A673 (cell line): ENCODE results near the gene PEX7. TPM values are rescaled to one million over a fixed set of nuclear protein-coding genes. Genes with fewer than 3 reads are reported as not detected.

ENCODE experiments used
- BruUV-seq: library from RNA; stranded (reverse); fragments of 400-500 nt; replicated peaks from 2 replicates; lab custom pipeline; 2021; lab: Mats Ljungman, UMichigan
- CTCF ChIA-PET: fragments of 300-600 bp; sonication (Branson Sonifier 250); formaldehyde crosslinking; loops from one replicate; lab custom pipeline; 2022; ENCODE audit warnings: antibody characterized with exemption; lab: Charles Lee
- POLR2A ChIA-PET: fragments of 300-600 bp; sonication (Branson Sonifier 250); formaldehyde crosslinking; loops from one replicate; lab custom pipeline; 2022; ENCODE audit warnings: antibody characterized with exemption; ENCODE audit not compliant: low non-redundant PET; lab: Charles Lee
- DNase-seq: peaks from one replicate; pipeline ENCODE4 v3.0.0-alpha.2; 2015; ENCODE audit warnings: low spot score
- H3K27ac ChIP-seq: fragments of 200-600 bp; sonication (generic); 2 replicates; pipeline ENCODE4 v1.5.1; 2016; ENCODE audit warnings: mixed run types, low read depth, mild to moderate bottlenecking, mixed read lengths, antibody characterized with exemption, low read length; ENCODE audit not compliant: poor library complexity, severe bottlenecking
- H3K27me3 ChIP-seq: fragments of 200-600 bp; sonication (generic); replicated peaks from 2 replicates; pipeline ENCODE4 v1.6.1; 2017; ENCODE audit warnings: mixed run types, low read depth, mild to moderate bottlenecking, mixed read lengths, antibody characterized with exemption, low read length; ENCODE audit not compliant: insufficient read depth, poor library complexity
- H3K36me3 ChIP-seq: fragments of 200-600 bp; sonication (generic); 2 replicates; pipeline ENCODE4 v1.6.1; 2016; ENCODE audit warnings: mixed run types, mild to moderate bottlenecking, mixed read lengths, antibody characterized with exemption, low read length; ENCODE audit not compliant: insufficient read depth, poor library complexity, severe bottlenecking
- H3K4me1 ChIP-seq: fragments of 200-600 bp; sonication (generic); 2 replicates; pipeline ENCODE4 v1.6.1; 2017; ENCODE audit warnings: mixed run types, mild to moderate bottlenecking, mixed read lengths, antibody characterized with exemption, low read length; ENCODE audit not compliant: insufficient read depth, poor library complexity, severe bottlenecking
- H3K4me3 ChIP-seq: fragments of 200-600 bp; sonication (generic); 2 replicates; pipeline ENCODE4 v1.5.1; 2016; ENCODE audit warnings: low read depth, mixed run types, mild to moderate bottlenecking, mixed read lengths, low read length; ENCODE audit not compliant: poor library complexity, severe bottlenecking
- H3K9me3 ChIP-seq: fragments of 200-600 bp; sonication (generic); 2 replicates; pipeline ENCODE4 v1.6.1; 2016; ENCODE audit warnings: mixed run types, low read depth, mild to moderate bottlenecking, mixed read lengths, antibody characterized with exemption, low read length; ENCODE audit not compliant: poor library complexity, severe bottlenecking
- EZH2 ChIP-seq: fragments of 200-600 bp; sonication (generic); IDR thresholded peaks from 2 replicates; pipeline ENCODE4 v1.6.1; 2017; ENCODE audit warnings: borderline replicate concordance, low read depth, mild to moderate bottlenecking, mixed read lengths, antibody characterized with exemption, low read length; ENCODE audit not compliant: poor library complexity, severe bottlenecking
- intact Hi-C: fragments of 100-400 bp; cut with micrococcal nuclease; formaldehyde crosslinking; loops from one replicate; pipeline ENCODE4 v1.10.0; 2022; ENCODE audit not compliant: unreplicated experiment
- total RNA-seq: library from RNA; stranded (reverse); gene quantifications from 2 replicates; pipeline ENCODE4 v1.2.3, GENCODE V29; 2021
- TF ChIP-seq, protein P1 (sequence below): fragments of 300-800, 200-600 bp; sonication (generic); conservative IDR thresholded peaks from 2 replicates; pipeline ENCODE4 v1.5.1; 2017; ENCODE audit warnings: low read depth, mild to moderate bottlenecking, antibody characterized with exemption, low read length, moderate library complexity, mixed read lengths

PEX7 gene
- total RNA-seq, 1 experiment from 2014 or later: 6.2 TPM

- no TSS peak for BruUV-seq
- ChIA-PET CTCF (no interaction called here), POLR2A (no interaction called here)
- no peaks in the 10 kb centered on the region for H3K9me3 ChIP-seq
- DNase-seq: peak; percentile 59
- no peak overlapping the region for H3K4me3 ChIP-seq
- peaks cover 9% of the 10 kb centered on the region for H3K4me1 ChIP-seq
- intact Hi-C loops: loop anchor here (5.0 to 10.0 kb wide), 4 partner anchors 80 to 642 kb away; partner anchors contain the start of gene BCLAF1
- H3K36me3 ChIP-seq: no peaks in the 10 kb centered on the region
- TF ChIP-seq EZH2: no peak
- TF ChIP-seq, protein P1, sequence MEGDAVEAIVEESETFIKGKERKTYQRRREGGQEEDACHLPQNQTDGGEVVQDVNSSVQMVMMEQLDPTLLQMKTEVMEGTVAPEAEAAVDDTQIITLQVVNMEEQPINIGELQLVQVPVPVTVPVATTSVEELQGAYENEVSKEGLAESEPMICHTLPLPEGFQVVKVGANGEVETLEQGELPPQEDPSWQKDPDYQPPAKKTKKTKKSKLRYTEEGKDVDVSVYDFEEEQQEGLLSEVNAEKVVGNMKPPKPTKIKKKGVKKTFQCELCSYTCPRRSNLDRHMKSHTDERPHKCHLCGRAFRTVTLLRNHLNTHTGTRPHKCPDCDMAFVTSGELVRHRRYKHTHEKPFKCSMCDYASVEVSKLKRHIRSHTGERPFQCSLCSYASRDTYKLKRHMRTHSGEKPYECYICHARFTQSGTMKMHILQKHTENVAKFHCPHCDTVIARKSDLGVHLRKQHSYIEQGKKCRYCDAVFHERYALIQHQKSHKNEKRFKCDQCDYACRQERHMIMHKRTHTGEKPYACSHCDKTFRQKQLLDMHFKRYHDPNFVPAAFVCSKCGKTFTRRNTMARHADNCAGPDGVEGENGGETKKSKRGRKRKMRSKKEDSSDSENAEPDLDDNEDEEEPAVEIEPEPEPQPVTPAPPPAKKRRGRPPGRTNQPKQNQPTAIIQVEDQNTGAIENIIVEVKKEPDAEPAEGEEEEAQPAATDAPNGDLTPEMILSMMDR: peak; percentile 63
- H3K27ac ChIP-seq: no peak overlapping the region
- H3K27me3 ChIP-seq: peaks cover 33% of the 10 kb centered on the region
Measured at GRCh38 chr6:136927292-136927691, 104.9 kb downstream of the PEX7 start.

DNA sequence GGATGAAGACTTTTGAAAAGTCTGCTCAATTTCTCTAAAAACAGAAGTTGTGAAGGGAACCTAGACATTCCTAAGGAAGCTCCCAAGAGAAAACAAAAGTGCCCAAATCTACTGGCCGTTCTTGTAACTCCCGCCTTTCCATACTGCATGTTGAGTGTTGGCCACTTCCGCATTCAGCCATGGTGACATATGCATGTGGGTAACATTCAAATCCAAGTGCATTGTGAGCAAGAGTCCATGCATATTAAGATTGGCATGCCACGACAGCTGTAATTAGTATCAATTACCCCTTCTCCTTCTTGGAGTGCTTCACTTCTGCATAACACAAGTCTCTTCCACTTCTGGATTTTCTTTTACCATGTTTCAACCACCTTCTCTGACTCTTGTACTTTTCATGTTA lies 108.1 kb downstream of the PEX7 start:
- DNase-seq: no peak
- no TSS peak for BruUV-seq
- ChIA-PET CTCF (no interaction called here), POLR2A (no interaction called here)
- H3K27me3 ChIP-seq: peaks cover 16% of the 10 kb centered on the region
- TF ChIP-seq, protein P1: no peak
- no peak for TF ChIP-seq EZH2
- no peaks in the 10 kb centered on the region for H3K9me3 ChIP-seq
- intact Hi-C loops: no loop called here
- H3K4me1 ChIP-seq: no peaks in the 10 kb centered on the region
- no peaks in the 10 kb centered on the region for H3K36me3 ChIP-seq
- H3K27ac ChIP-seq: no peak overlapping the region
- no peak overlapping the region for H3K4me3 ChIP-seq

GRCh38 chr6:136932599-136932998 lies 110.2 kb downstream of the PEX7 start:
- Histone ChIP-seq H3K4me1 (no peaks in the 10 kb centered on the region), H3K27me3 (peaks cover 15% of the 10 kb centered on the region), H3K27ac (no peak overlapping the region), H3K9me3 (no peaks in the 10 kb centered on the region), H3K36me3 (no peaks in the 10 kb centered on the region), H3K4me3 (no peak overlapping the region)
- intact Hi-C loops: no loop called here
- BruUV-seq: no TSS peak
- no peak for DNase-seq
- ChIA-PET CTCF (no interaction called here), POLR2A (interaction anchor here (0.7 kb wide), 1 partner anchor 71 kb away, joined by 3 read pairs; no protein-coding TSS in a partner anchor)
- TF ChIP-seq, protein P1: no peak
- TF ChIP-seq EZH2: no peak
